ENCODE measurements around the gene TOR1B.
"Not testable (repeated sequence)": the region's sequence is repeated elsewhere in the genome, so short reads cannot be mapped to it uniquely, and the experiment has no call there.

The TOR1B gene

GRCh38 chr9:129783516-129784361 is 19.2 kb upstream of the TOR1B start:
- TF ChIP-seq CTCF (IDR thresholded peaks at IDR 0.05; ENCODE audit: control extremely low read depth, extremely low read depth, low read depth, missing control alignments): peak; percentile 70
- peak; percentile 88 for DNase-seq (ENCODE audit: extremely low spot score)
- CTCF ChIA-PET: interaction anchor here (0.8 to 8.6 kb wide), 11 partner anchors 9 to 653 kb away, joined by 3 to 99 read pairs (median 5); partner anchors contain the start of gene NTMT1
- POLR2A ChIA-PET: no interaction called here

- DNase-seq (ENCODE audit: extremely low spot score); POLR2A ChIA-PET: not testable (repeated sequence)
- CTCF ChIA-PET: interaction anchor here (2.1 to 8.6 kb wide), 4 partner anchors 8 to 58 kb away, joined by 5 to 99 read pairs (median 36); no protein-coding TSS in a partner anchor
These were observed 18.0 kb upstream of the TOR1B start for GRCh38 chr9:129784970-129785369.

GRCh38 chr9:129785866-129786265 is 17.1 kb upstream of the TOR1B start:
- TF ChIP-seq CTCF (IDR thresholded peaks at IDR 0.05; ENCODE audit: control extremely low read depth, extremely low read depth, low read depth, missing control alignments): no peak
- POLR2A ChIA-PET: no interaction called here
- CTCF ChIA-PET: interaction anchor here (1.0 to 8.6 kb wide), 3 partner anchors 49 to 106 kb away, joined by 3 to 99 read pairs (median 66); no protein-coding TSS in a partner anchor
- no peak for DNase-seq (ENCODE audit: extremely low spot score)

GRCh38 chr9:129786481-129786880 is 16.5 kb upstream of the TOR1B start:
- ChIA-PET POLR2A (no interaction called here), CTCF (interaction anchor here (1.2 to 8.6 kb wide), 2 partner anchors 50 to 60 kb away, joined by 11 to 99 read pairs; no protein-coding TSS in a partner anchor)
- DNase-seq (ENCODE audit: extremely low spot score): no peak
- no peak for TF ChIP-seq CTCF (IDR thresholded peaks at IDR 0.05; ENCODE audit: control extremely low read depth, extremely low read depth, low read depth, missing control alignments)

GRCh38 chr9:129794549-129794948 is 8.4 kb upstream of the TOR1B start:
- no peak for TF ChIP-seq CTCF (IDR thresholded peaks at IDR 0.05; ENCODE audit: control extremely low read depth, extremely low read depth, low read depth, missing control alignments)
- CTCF ChIA-PET: no interaction called here
- POLR2A ChIA-PET: interaction anchor here (0.7 kb wide), 1 partner anchor 80 kb away, joined by 3 read pairs; no protein-coding TSS in a partner anchor
- DNase-seq (ENCODE audit: extremely low spot score): no peak

- CTCF ChIA-PET; DNase-seq (ENCODE audit: extremely low spot score); POLR2A ChIA-PET: not testable (repeated sequence)
These were observed 7.0 kb upstream of the TOR1B start for GRCh38 chr9:129796029-129796428.

- ChIA-PET POLR2A (no interaction called here), CTCF (interaction anchor here (0.8 to 3.1 kb wide), 2 partner anchors 9 to 61 kb away, joined by 3 to 11 read pairs; no protein-coding TSS in a partner anchor)
- TF ChIP-seq CTCF (IDR thresholded peaks at IDR 0.05; ENCODE audit: control extremely low read depth, extremely low read depth, low read depth, missing control alignments): no peak
- no peak for DNase-seq (ENCODE audit: extremely low spot score)
These were observed 4.0 kb upstream of the TOR1B start for GRCh38 chr9:129798973-129799372.

Measured in GM10248 (cell line).